Measurements from ENCODE around the gene ZDHHC21.

The ZDHHC21 gene

DNA sequence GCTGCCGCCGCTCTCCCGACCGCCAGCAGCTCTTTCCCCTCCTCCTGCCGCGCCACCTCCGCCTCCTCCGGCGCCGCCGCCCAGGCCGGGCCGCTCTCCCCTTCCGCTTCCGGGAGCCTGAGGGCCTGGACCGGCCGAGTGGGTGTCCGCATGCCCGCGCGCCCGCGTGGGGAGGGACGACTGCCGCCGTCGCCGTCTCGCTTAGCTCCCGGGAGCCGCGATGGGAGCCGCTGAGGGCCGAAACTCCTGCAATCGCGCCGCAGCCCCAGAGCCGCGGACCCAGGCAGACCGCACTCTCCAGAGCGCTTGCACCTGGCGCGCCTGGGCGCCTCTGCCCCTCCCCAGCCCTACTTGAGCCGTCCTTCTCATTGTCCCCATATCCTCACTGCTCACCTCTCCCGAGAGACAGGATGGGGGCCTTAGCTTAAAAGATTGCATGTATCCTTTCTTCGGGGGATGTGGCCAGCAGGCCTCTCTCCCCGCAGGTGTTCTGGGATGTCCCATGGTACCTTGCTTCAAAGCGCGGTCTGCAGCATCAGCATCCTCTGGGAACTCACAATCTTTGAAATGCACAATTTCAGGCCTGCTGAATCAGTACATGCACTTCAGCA, at the start of gene ZDHHC21:
Gene ZDHHC21, minus strand, starts transcription at position 182 of the 611 bp plus-strand sequence. CDS start 19,092 bp downstream, outside the sequence.
- Histone ChIP-seq H3K36me3 (ENCODE audit: control insufficient read depth in 2 of 2, insufficient read depth in 2 of 2, low read length in 2 of 2) (peaks cover 4% of the 10 kb centered on the region in 2 donors), H3K27me3 (ENCODE audit: control insufficient read depth in 1 of 2, insufficient read depth in 2 of 2, low read length in 2 of 2) (no peaks in the 10 kb centered on the region), H3K4me3 (ENCODE audit: low read length in 2 of 2) (peak within 1 kb of the TSS; percentile 81 to 86), H3K4me1 (ENCODE audit: control insufficient read depth, insufficient read depth, low read length) (no peaks in the 10 kb centered on the region), H3K9ac (ENCODE audit: low read length in 2 of 2) (peak within 1 kb of the TSS; percentile 76 to 79), H3K27ac (ENCODE audit: low read length) (no peak within 1 kb of the TSS), H3K9me3 (ENCODE audit: control insufficient read depth in 2 of 2, low read length in 2 of 2) (no peaks in the 10 kb centered on the region)

GRCh38 chr9:14741369-14741768, 48.1 kb upstream of the ZDHHC21 start:
- Histone ChIP-seq H3K36me3 (ENCODE audit: control insufficient read depth in 2 of 2, insufficient read depth in 2 of 2, low read length in 2 of 2) (no peaks in the 10 kb centered on the region), H3K27me3 (ENCODE audit: control insufficient read depth in 1 of 2, insufficient read depth in 2 of 2, low read length in 2 of 2) (no peaks in the 10 kb centered on the region), H3K9ac (ENCODE audit: low read length in 2 of 2) (no peak overlapping the region), H3K9me3 (ENCODE audit: control insufficient read depth in 2 of 2, low read length in 2 of 2) (no peaks in the 10 kb centered on the region), H3K27ac (ENCODE audit: low read length) (no peak overlapping the region), H3K4me1 (ENCODE audit: control insufficient read depth, insufficient read depth, low read length) (no peaks in the 10 kb centered on the region), H3K4me3 (ENCODE audit: low read length in 2 of 2) (no peak overlapping the region)

GRCh38 chr9:14733133-14733532, 39.9 kb upstream of the ZDHHC21 start:
- no peak overlapping the region for H3K27ac ChIP-seq (ENCODE audit: low read length)
- H3K36me3 ChIP-seq (ENCODE audit: control insufficient read depth in 2 of 2, insufficient read depth in 2 of 2, low read length in 2 of 2) = no peaks in the 10 kb centered on the region
- H3K4me3 ChIP-seq (ENCODE audit: low read length in 2 of 2) = no peak overlapping the region
- no peaks in the 10 kb centered on the region for H3K27me3 ChIP-seq (ENCODE audit: control insufficient read depth in 1 of 2, insufficient read depth in 2 of 2, low read length in 2 of 2)
- H3K9me3 ChIP-seq (ENCODE audit: control insufficient read depth in 2 of 2, low read length in 2 of 2) = no peaks in the 10 kb centered on the region
- no peaks in the 10 kb centered on the region for H3K4me1 ChIP-seq (ENCODE audit: control insufficient read depth, insufficient read depth, low read length)
- no peak overlapping the region for H3K9ac ChIP-seq (ENCODE audit: low read length in 2 of 2)

- H3K4me1 ChIP-seq (ENCODE audit: control insufficient read depth, insufficient read depth, low read length) = no peaks in the 10 kb centered on the region
- H3K9me3 ChIP-seq (ENCODE audit: control insufficient read depth in 2 of 2, low read length in 2 of 2) = no peaks in the 10 kb centered on the region
- no peak overlapping the region for H3K9ac ChIP-seq (ENCODE audit: low read length in 2 of 2)
- no peaks in the 10 kb centered on the region for H3K27me3 ChIP-seq (ENCODE audit: control insufficient read depth in 1 of 2, insufficient read depth in 2 of 2, low read length in 2 of 2)
- no peak overlapping the region for H3K4me3 ChIP-seq (ENCODE audit: low read length in 2 of 2)
- no peaks in the 10 kb centered on the region for H3K36me3 ChIP-seq (ENCODE audit: control insufficient read depth in 2 of 2, insufficient read depth in 2 of 2, low read length in 2 of 2)
- no peak overlapping the region for H3K27ac ChIP-seq (ENCODE audit: low read length)
These were observed 38.2 kb upstream of the ZDHHC21 start for GRCh38 chr9:14731294-14731981.

DNA sequence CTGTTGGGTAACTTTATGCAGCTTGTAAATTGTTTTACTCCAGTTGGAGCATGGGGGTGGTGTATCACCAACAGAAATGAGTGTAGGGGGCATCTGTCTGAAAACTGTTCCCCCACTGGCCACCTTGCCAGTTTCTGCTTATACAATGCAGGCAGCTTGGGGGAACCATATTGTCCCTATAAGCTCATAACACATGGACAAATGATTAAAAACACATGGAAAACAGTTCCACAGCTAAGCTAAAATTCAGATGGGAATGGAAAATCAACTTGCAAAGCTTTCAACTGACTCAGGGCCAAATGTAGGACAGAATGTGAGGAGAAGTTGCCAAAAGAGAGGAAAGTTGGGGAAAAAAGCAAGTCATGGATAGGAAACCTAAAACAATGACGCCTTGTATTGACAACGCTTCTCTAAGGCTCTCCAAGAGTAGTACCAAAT, 37.2 kb upstream of the ZDHHC21 start:
- Histone ChIP-seq H3K27ac (ENCODE audit: low read length) (no peak overlapping the region), H3K9me3 (ENCODE audit: control insufficient read depth in 2 of 2, low read length in 2 of 2) (no peaks in the 10 kb centered on the region), H3K4me1 (ENCODE audit: control insufficient read depth, insufficient read depth, low read length) (no peaks in the 10 kb centered on the region), H3K9ac (ENCODE audit: low read length in 2 of 2) (no peak overlapping the region), H3K27me3 (ENCODE audit: control insufficient read depth in 1 of 2, insufficient read depth in 2 of 2, low read length in 2 of 2) (no peaks in the 10 kb centered on the region), H3K4me3 (ENCODE audit: low read length in 2 of 2) (no peak overlapping the region), H3K36me3 (ENCODE audit: control insufficient read depth in 2 of 2, insufficient read depth in 2 of 2, low read length in 2 of 2) (no peaks in the 10 kb centered on the region)

DNA sequence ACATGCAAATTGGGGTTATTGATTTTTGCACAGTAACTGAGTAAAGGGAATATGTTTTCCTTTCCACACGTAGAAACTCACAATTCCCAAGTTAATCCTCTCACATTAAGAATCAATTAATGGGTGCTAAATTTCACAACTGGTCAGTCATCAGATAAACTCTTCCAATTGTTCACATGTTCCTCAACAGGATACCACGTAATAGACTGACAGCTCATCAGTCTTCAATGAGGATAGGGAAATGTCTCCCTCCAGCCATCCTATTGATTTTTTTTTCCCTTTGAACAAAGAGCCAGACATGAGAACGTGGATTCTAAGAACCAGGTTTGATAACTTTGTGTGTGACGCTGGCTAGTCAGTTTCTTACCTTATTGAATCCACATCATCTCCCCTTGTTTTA, 30.1 kb upstream of the ZDHHC21 start:
- H3K9me3 ChIP-seq (ENCODE audit: control insufficient read depth in 2 of 2, low read length in 2 of 2) = no peaks in the 10 kb centered on the region
- H3K4me1 ChIP-seq (ENCODE audit: control insufficient read depth, insufficient read depth, low read length) = no peaks in the 10 kb centered on the region
- no peak overlapping the region for H3K9ac ChIP-seq (ENCODE audit: low read length in 2 of 2)
- H3K4me3 ChIP-seq (ENCODE audit: low read length in 2 of 2) = no peak overlapping the region
- no peaks in the 10 kb centered on the region for H3K36me3 ChIP-seq (ENCODE audit: control insufficient read depth in 2 of 2, insufficient read depth in 2 of 2, low read length in 2 of 2)
- no peak overlapping the region for H3K27ac ChIP-seq (ENCODE audit: low read length)
- H3K27me3 ChIP-seq (ENCODE audit: control insufficient read depth in 1 of 2, insufficient read depth in 2 of 2, low read length in 2 of 2) = no peaks in the 10 kb centered on the region

- Histone ChIP-seq H3K4me1 (ENCODE audit: control insufficient read depth, insufficient read depth, low read length) (no peaks in the 10 kb centered on the region), H3K9ac (ENCODE audit: low read length in 2 of 2) (no peak within 1 kb of the TSS), H3K27ac (ENCODE audit: low read length) (no peak within 1 kb of the TSS), H3K36me3 (ENCODE audit: control insufficient read depth in 2 of 2, insufficient read depth in 2 of 2, low read length in 2 of 2) (no peaks in the 10 kb centered on the region), H3K9me3 (ENCODE audit: control insufficient read depth in 2 of 2, low read length in 2 of 2) (no peaks in the 10 kb centered on the region), H3K4me3 (ENCODE audit: low read length in 2 of 2) (no peak within 1 kb of the TSS), H3K27me3 (ENCODE audit: control insufficient read depth in 1 of 2, insufficient read depth in 2 of 2, low read length in 2 of 2) (no peaks in the 10 kb centered on the region)
These were observed 29.3 kb upstream of the ZDHHC21 start, which contains the start of gene CER1 for GRCh38 chr9:14722391-14723035. Gene CER1 (minus strand): TSS chr9:14722733. CDS start chr9:14722672, 61 bp downstream.

DNA sequence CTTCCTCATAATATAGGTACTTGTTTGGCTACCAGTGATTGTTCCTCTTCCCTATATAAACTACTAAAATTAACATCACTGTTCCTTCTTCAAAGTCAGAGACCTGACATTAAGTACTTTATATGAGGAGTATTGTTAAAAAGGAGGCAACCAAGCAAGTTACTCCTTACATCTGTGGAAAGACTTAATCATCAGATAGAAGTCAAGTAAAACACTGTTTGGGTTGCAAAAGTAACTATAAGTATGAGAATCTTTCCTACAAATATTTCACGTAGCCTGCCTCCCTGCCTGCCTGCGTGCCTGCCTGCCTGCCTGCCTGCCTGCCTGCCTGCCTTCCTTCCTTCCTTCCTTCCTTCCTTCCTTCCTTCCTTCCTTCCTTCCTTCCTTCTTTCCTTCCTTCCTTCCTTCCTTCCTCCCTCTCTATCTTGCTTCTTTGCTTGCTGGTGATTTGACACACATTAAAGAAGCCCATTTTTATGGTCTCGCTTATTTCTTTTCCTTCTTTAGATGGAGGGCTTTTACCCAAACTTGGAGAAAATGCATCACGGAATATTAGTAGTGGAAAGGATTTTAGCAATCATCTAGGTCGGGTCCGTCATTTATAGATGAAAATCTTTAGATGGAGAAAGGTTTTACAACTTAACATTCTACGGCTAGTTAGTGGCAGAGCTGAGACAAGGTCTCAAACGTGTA, 26.1 kb upstream of the ZDHHC21 start:
- H3K9me3 ChIP-seq (ENCODE audit: control insufficient read depth in 2 of 2, low read length in 2 of 2) = no peaks in the 10 kb centered on the region

GRCh38 chr9:14715102-14715501, 21.9 kb upstream of the ZDHHC21 start:
- Histone ChIP-seq H3K4me3 (ENCODE audit: low read length in 2 of 2) (no peak overlapping the region), H3K27me3 (ENCODE audit: control insufficient read depth in 1 of 2, insufficient read depth in 2 of 2, low read length in 2 of 2) (no peaks in the 10 kb centered on the region), H3K4me1 (ENCODE audit: control insufficient read depth, insufficient read depth, low read length) (no peaks in the 10 kb centered on the region), H3K9ac (ENCODE audit: low read length in 2 of 2) (no peak overlapping the region), H3K27ac (ENCODE audit: low read length) (no peak overlapping the region), H3K9me3 (ENCODE audit: control insufficient read depth in 2 of 2, low read length in 2 of 2) (no peaks in the 10 kb centered on the region), H3K36me3 (ENCODE audit: control insufficient read depth in 2 of 2, insufficient read depth in 2 of 2, low read length in 2 of 2) (no peaks in the 10 kb centered on the region)

More for the DNA sequence above, 26.1 kb upstream of the ZDHHC21 start:
- Histone ChIP-seq H3K9ac (ENCODE audit: low read length in 2 of 2) (no peak overlapping the region), H3K36me3 (ENCODE audit: control insufficient read depth in 2 of 2, insufficient read depth in 2 of 2, low read length in 2 of 2) (no peaks in the 10 kb centered on the region), H3K4me3 (ENCODE audit: low read length in 2 of 2) (no peak overlapping the region), H3K27me3 (ENCODE audit: control insufficient read depth in 1 of 2, insufficient read depth in 2 of 2, low read length in 2 of 2) (no peaks in the 10 kb centered on the region), H3K27ac (ENCODE audit: low read length) (no peak overlapping the region), H3K4me1 (ENCODE audit: control insufficient read depth, insufficient read depth, low read length) (no peaks in the 10 kb centered on the region)

GRCh38 chr9:14713187-14713767, 20.0 kb upstream of the ZDHHC21 start:
- Histone ChIP-seq H3K9ac (ENCODE audit: low read length in 2 of 2) (no peak overlapping the region), H3K4me1 (ENCODE audit: control insufficient read depth, insufficient read depth, low read length) (no peaks in the 10 kb centered on the region), H3K27ac (ENCODE audit: low read length) (no peak overlapping the region), H3K36me3 (ENCODE audit: control insufficient read depth in 2 of 2, insufficient read depth in 2 of 2, low read length in 2 of 2) (no peaks in the 10 kb centered on the region), H3K27me3 (ENCODE audit: control insufficient read depth in 1 of 2, insufficient read depth in 2 of 2, low read length in 2 of 2) (no peaks in the 10 kb centered on the region), H3K4me3 (ENCODE audit: low read length in 2 of 2) (no peak overlapping the region), H3K9me3 (ENCODE audit: control insufficient read depth in 2 of 2, low read length in 2 of 2) (no peaks in the 10 kb centered on the region)

Measured in stomach smooth muscle (tissue), 2 donors.